ENCODE results near the gene TKTL1. TPM values are rescaled to one million over a fixed set of nuclear protein-coding genes. Genes with fewer than 3 reads are reported as not detected.
"Not testable (repeated sequence)": the region's sequence is repeated elsewhere in the genome, so short reads cannot be mapped to it uniquely, and the experiment has no call there.

Gene TKTL1
- polyA plus RNA-seq, 1 donor from 2014 or later, result 0.14 TPM

- not testable (repeated sequence) for H3F3A ChIP-seq (ENCODE audit: insufficient read depth, low read length, poor library complexity, severe bottlenecking); H3K27me3 ChIP-seq (ENCODE audit: insufficient read depth, low read depth, low read length); H3K4me3 ChIP-seq (ENCODE audit: low read length); H3K79me2 ChIP-seq (replicated peaks; ENCODE audit: insufficient read depth, low read length); H3K36me3 ChIP-seq (ENCODE audit: insufficient read depth, low read length); H3K9me3 ChIP-seq (ENCODE audit: low read length); H2AFZ ChIP-seq (ENCODE audit: low read depth, low read length); H3K9me2 ChIP-seq (ENCODE audit: insufficient read depth, low read length); H3K9ac ChIP-seq (ENCODE audit: low read length); H3K4me2 ChIP-seq (ENCODE audit: low read length); H4K20me1 ChIP-seq (ENCODE audit: insufficient read depth); H3K27ac ChIP-seq (ENCODE audit: low read length)
Observed at GRCh38 chrX:154269245-154269644, 26.4 kb upstream of the TKTL1 start.

DNA sequence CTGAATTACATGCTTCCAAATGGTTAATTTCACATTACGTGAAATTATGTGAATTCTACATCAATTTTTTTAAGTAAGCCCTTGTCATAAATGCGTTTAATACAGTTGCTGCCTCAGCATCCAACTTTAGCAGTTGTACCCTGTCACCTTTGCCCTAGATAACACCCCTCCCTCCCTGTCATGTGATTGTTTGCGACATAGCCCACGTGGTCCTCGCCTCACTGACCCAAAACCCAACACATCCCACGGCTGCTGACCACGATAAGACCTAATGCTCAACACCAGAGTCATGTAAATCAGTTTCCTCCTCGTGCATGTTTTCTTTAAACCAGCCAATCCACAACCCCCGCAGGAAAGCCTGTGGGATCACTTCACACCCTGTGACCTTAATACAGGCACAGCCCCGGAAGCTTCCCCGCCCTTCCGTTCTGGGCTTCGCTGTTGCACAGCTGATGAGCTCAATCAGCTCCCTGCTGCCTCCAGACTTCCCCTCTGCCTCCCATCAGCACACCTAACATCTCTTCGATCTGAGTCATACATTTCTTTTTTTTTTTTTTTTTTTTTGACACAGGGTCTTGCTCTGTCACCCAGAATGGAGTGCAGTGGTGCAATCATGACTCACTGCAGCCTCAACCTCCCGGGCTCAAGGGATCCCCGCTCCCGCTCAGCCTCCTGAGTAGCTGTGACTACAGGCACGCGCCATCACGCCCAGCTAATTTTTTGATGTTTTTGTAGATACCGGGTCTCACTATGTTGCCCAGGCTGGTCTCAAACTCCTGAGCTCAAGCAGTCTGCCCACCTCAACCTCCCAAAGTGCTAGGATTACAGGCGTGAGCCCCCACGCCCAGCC is 10.9 kb upstream of the TKTL1 start:
- not testable (repeated sequence) for H3F3A ChIP-seq (ENCODE audit: insufficient read depth, low read length, poor library complexity, severe bottlenecking); H3K9me2 ChIP-seq (ENCODE audit: insufficient read depth, low read length); H2AFZ ChIP-seq (ENCODE audit: low read depth, low read length); H3K9me3 ChIP-seq (ENCODE audit: low read length); H3K4me3 ChIP-seq (ENCODE audit: low read length); H4K20me1 ChIP-seq (ENCODE audit: insufficient read depth); H3K79me2 ChIP-seq (replicated peaks; ENCODE audit: insufficient read depth, low read length); H3K27me3 ChIP-seq (ENCODE audit: insufficient read depth, low read depth, low read length); H3K27ac ChIP-seq (ENCODE audit: low read length); H3K9ac ChIP-seq (ENCODE audit: low read length); H3K36me3 ChIP-seq (ENCODE audit: insufficient read depth, low read length); H3K4me2 ChIP-seq (ENCODE audit: low read length)

GRCh38 chrX:154286406-154286805 is 9.2 kb upstream of the TKTL1 start:
- not testable (repeated sequence) for H3K27me3 ChIP-seq (ENCODE audit: insufficient read depth, low read depth, low read length); H3F3A ChIP-seq (ENCODE audit: insufficient read depth, low read length, poor library complexity, severe bottlenecking); H3K4me3 ChIP-seq (ENCODE audit: low read length); H3K36me3 ChIP-seq (ENCODE audit: insufficient read depth, low read length); H3K79me2 ChIP-seq (replicated peaks; ENCODE audit: insufficient read depth, low read length); H3K9ac ChIP-seq (ENCODE audit: low read length); H3K27ac ChIP-seq (ENCODE audit: low read length); H3K9me2 ChIP-seq (ENCODE audit: insufficient read depth, low read length); H4K20me1 ChIP-seq (ENCODE audit: insufficient read depth); H3K4me2 ChIP-seq (ENCODE audit: low read length); H2AFZ ChIP-seq (ENCODE audit: low read depth, low read length); H3K9me3 ChIP-seq (ENCODE audit: low read length)

DNA sequence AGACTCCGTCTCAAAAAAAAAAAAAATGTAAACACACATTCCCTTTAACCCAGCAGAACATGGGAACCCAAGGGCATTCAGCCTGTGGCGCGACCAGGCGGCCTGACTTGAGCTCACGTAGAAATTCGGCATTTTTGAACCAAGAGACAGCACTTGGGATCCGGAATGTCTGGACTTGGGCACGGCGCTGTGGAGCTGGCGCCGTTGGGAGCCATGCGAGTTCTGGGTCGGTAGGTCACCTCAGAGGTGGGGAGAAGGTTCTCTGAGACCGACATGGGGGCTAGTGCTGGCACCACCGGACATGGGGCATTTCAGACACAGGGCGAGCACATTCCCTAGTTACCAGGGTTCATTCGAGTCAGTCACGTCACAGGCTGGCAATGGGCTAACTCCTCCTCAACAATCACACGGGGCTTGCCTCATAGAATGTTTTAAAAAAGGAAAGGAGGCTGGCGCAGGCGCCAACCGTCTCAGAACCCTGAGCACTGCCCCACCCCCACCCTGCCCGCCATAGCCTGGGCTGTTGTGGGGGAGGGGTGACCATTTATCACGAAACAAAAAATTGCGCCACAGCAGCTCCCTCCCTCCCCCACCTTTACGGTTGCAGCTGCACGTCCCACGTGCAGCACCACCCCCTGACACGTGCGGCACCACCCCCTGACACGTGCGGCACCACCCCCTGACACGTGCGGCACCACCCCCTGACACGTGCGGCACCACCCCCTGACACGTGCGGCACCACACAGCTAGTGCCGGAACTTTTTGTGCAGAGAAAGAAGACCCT is 612 bp upstream of the TKTL1 start, which contains the start of gene TEX28:
TEX28 (minus strand) TSS at position 334 of the 784 bp plus-strand sequence. CDS start 3,007 bp downstream, outside the sequence.
- Histone ChIP-seq H3K36me3 (ENCODE audit: insufficient read depth, low read length) (no peaks in the 10 kb centered on the region), H3K9me3 (ENCODE audit: low read length) (no peaks in the 10 kb centered on the region), H3K9me2 (ENCODE audit: insufficient read depth, low read length) (no peaks in the 10 kb centered on the region), H3K27ac (ENCODE audit: low read length) (no peak within 1 kb of the TSS), H2AFZ (ENCODE audit: low read depth, low read length) (no peak within 1 kb of the TSS), H4K20me1 (ENCODE audit: insufficient read depth) (no peaks in the 10 kb centered on the region), H3K9ac (ENCODE audit: low read length) (no peak within 1 kb of the TSS), H3K79me2 (replicated peaks; ENCODE audit: insufficient read depth, low read length) (no peaks in the 10 kb centered on the region), H3F3A (ENCODE audit: insufficient read depth, low read length, poor library complexity, severe bottlenecking) (no peaks in the 10 kb centered on the region), H3K27me3 (ENCODE audit: insufficient read depth, low read depth, low read length) (no peaks in the 10 kb centered on the region), H3K4me3 (ENCODE audit: low read length) (no peak within 1 kb of the TSS), H3K4me2 (ENCODE audit: low read length) (no peak within 1 kb of the TSS)
- TF ChIP-seq POLR2AphosphoS5 (IDR thresholded peaks at IDR 0.05), result no peak

- H3K36me3 ChIP-seq (ENCODE audit: insufficient read depth, low read length), result no peaks in the 10 kb centered on the region
- H2AFZ ChIP-seq (ENCODE audit: low read depth, low read length), result no peak overlapping the region
- no peak overlapping the region for H3K4me2 ChIP-seq (ENCODE audit: low read length)
- no peaks in the 10 kb centered on the region for H3F3A ChIP-seq (ENCODE audit: insufficient read depth, low read length, poor library complexity, severe bottlenecking)
- no peak overlapping the region for H3K4me3 ChIP-seq (ENCODE audit: low read length)
- H3K9ac ChIP-seq (ENCODE audit: low read length), result no peak overlapping the region
- H3K79me2 ChIP-seq (replicated peaks; ENCODE audit: insufficient read depth, low read length), result no peaks in the 10 kb centered on the region
- no peaks in the 10 kb centered on the region for H4K20me1 ChIP-seq (ENCODE audit: insufficient read depth)
- H3K9me2 ChIP-seq (ENCODE audit: insufficient read depth, low read length), result no peaks in the 10 kb centered on the region
- no peak overlapping the region for H3K27ac ChIP-seq (ENCODE audit: low read length)
- TF ChIP-seq RAD21 (conservative IDR thresholded peaks at IDR 0.05) (no peak), POLR2AphosphoS5 (IDR thresholded peaks at IDR 0.05) (no peak), REST (IDR thresholded peaks at IDR 0.05; ENCODE audit: borderline replicate concordance) (no peak), MXI1 (conservative IDR thresholded peaks at IDR 0.05; ENCODE audit: poor library complexity, severe bottlenecking) (no peak)
- H3K27me3 ChIP-seq (ENCODE audit: insufficient read depth, low read depth, low read length), result no peaks in the 10 kb centered on the region
- no peaks in the 10 kb centered on the region for H3K9me3 ChIP-seq (ENCODE audit: low read length)
Observed at GRCh38 chrX:154296731-154297130, 1.1 kb downstream of the TKTL1 start.

Measured in neural cell (in vitro differentiated cells).